GM12801 (cell line): ENCODE results near the gene CSAG3.
"Not testable (repeated sequence)": the region's sequence is repeated elsewhere in the genome, so short reads cannot be mapped to it uniquely, and the experiment has no call there.

Experiments used
- CTCF ChIP-seq: IDR thresholded peaks from one replicate; pipeline ENCODE4 v1.5.1; 2011; ENCODE audit warnings: control low read depth; ENCODE audit not compliant: insufficient read length; ENCODE audit errors: extremely low read depth

The CSAG3 gene

GRCh38 chrX:152738560-152738959 is 20.5 kb upstream of the CSAG3 start:
- TF ChIP-seq CTCF, result no peak

- TF ChIP-seq CTCF, result not testable (repeated sequence)
Measured at GRCh38 chrX:152753686-152754650, 5.0 kb upstream of the CSAG3 start, which contains the start of gene MAGEA2. TSS of gene MAGEA2 (minus strand) at chrX:152753842. CDS start at chrX:152751363, 2,479 bp downstream.

GRCh38 chrX:152769549-152770289 is 10.7 kb downstream of the CSAG3 start, which contains the start of gene MAGEA6:
TSS of gene MAGEA6 (minus strand) at chrX:152769689. CDS start at chrX:152767650, 2,039 bp downstream.
- TF ChIP-seq CTCF, result not testable (repeated sequence)

- TF ChIP-seq CTCF, result no peak
Measured at GRCh38 chrX:152798945-152799344, 39.9 kb downstream of the CSAG3 start.

- no peak for TF ChIP-seq CTCF
Measured at GRCh38 chrX:152806035-152806434, 47.0 kb downstream of the CSAG3 start.
